Measurements from ENCODE around the gene DVL1.
A peak's percentile ranks its signal among the peaks of the same experiment; 100 is the strongest.
"Not testable (repeated sequence)": the region's sequence is repeated elsewhere in the genome, so short reads cannot be mapped to it uniquely, and the experiment has no call there.

DVL1 gene

GRCh38 chr1:1380860-1381259, 31.6 kb upstream of the DVL1 start:
- H3K36me3 Mint-ChIP-seq = peaks cover 1% of the 10 kb centered on the region
- DNase-seq (ENCODE audit: low spot score in 2 of 2) = no peak
- no peaks in the 10 kb centered on the region for H3K27me3 Mint-ChIP-seq
- H3K9me3 Mint-ChIP-seq = no peaks in the 10 kb centered on the region
- no peak overlapping the region for H3K27ac Mint-ChIP-seq
- ATAC-seq (ENCODE audit: low read depth) = no peak
- H3K4me1 Mint-ChIP-seq = peaks cover 13% of the 10 kb centered on the region
- no peak overlapping the region for H3K4me3 Mint-ChIP-seq

GRCh38 chr1:1377540-1378205, 28.5 kb upstream of the DVL1 start:
- DNase-seq (ENCODE audit: low spot score in 2 of 2) (no peak), ATAC-seq (ENCODE audit: low read depth) (no peak)
- Mint-ChIP-seq H3K4me3 (no peak overlapping the region), H3K36me3 (peaks cover 1% of the 10 kb centered on the region), H3K27me3 (no peaks in the 10 kb centered on the region), H3K27ac (no peak overlapping the region), H3K4me1 (peaks cover 14% of the 10 kb centered on the region), H3K9me3 (no peaks in the 10 kb centered on the region)

DNA sequence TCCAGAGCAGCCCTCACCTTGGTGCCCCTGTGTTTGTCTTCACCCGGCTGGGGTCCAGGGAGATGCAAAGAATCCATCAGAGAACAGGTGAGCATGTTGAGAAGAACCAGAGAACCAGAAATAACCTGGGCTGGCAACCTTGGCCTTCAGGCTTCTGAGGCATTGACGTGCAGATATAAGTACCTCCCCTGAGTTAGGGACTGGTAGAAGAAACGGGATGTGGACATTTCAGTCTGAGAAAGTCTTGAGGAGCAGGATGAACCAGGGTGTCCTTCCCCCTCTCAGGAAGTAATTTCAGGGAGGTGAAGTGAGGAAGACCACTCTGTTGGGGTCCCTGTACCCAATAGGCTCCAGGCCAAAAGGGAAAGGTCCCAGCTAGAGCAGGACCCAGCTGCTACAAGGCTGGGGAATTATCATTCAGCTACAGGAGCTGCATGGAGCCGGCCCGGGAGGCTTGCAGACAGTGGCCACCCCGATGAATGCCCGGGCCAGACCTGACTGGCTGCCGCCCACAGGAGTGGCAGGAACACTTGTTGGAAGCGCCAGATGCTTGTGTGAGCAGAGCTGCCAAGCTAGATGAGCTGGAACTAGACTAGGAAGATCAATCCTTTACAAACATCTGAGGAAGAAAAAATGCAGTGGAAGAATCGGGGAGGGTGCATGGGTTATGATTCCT, 27.5 kb upstream of the DVL1 start:
- Mint-ChIP-seq H3K4me3 (no peak overlapping the region), H3K27ac (no peak overlapping the region), H3K27me3 (no peaks in the 10 kb centered on the region), H3K4me1 (peaks cover 6% of the 10 kb centered on the region), H3K36me3 (no peaks in the 10 kb centered on the region), H3K9me3 (no peaks in the 10 kb centered on the region)
- DNase-seq (ENCODE audit: low spot score in 2 of 2) = no peak
- no peak for ATAC-seq (ENCODE audit: low read depth)

GRCh38 chr1:1374929-1375662, 25.9 kb upstream of the DVL1 start, which contains the start of gene AURKAIP1:
Gene AURKAIP1 (minus strand): TSS chr1:1375207. CDS start chr1:1374756, 451 bp downstream.
- Mint-ChIP-seq H3K4me1 (peaks cover 5% of the 10 kb centered on the region), H3K36me3 (no peaks in the 10 kb centered on the region), H3K9me3 (no peaks in the 10 kb centered on the region), H3K27me3 (no peaks in the 10 kb centered on the region), H3K4me3 (peak within 1 kb of the TSS; percentile 83), H3K27ac (peak within 1 kb of the TSS; percentile 85)
- DNase-seq (ENCODE audit: low spot score in 2 of 2) (peak; percentile 87 to 96), ATAC-seq (ENCODE audit: low read depth) (peak; percentile 84)

DNA sequence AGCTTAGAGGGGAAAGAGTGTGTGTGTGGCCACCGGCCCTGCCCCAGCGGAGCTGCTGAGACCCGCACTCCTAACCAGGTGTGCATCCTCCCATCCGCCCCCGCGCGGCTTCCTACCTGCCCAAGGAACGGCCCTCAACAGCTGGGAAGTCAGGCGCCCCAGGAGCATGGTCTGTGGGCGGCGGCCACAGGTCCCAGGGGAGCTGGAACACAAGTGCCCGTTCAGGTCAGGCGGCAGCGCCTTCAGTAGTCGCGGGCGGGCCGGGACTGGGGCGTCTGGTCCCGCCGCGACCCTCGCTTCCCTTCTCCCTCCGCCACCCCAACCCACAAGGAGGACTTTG, 25.3 kb upstream of the DVL1 start:
- no peaks in the 10 kb centered on the region for H3K27me3 Mint-ChIP-seq
- ATAC-seq (ENCODE audit: low read depth) (no peak), DNase-seq (ENCODE audit: low spot score in 2 of 2) (peak in 1 of 2 donors; percentile 43)
- no peaks in the 10 kb centered on the region for H3K36me3 Mint-ChIP-seq
- no peaks in the 10 kb centered on the region for H3K9me3 Mint-ChIP-seq
- peaks cover 5% of the 10 kb centered on the region for H3K4me1 Mint-ChIP-seq
- peak overlapping the region; percentile 83 for H3K4me3 Mint-ChIP-seq
- peak overlapping the region; percentile 85 for H3K27ac Mint-ChIP-seq

- peak overlapping the region; percentile 83 for H3K4me3 Mint-ChIP-seq
- ATAC-seq (ENCODE audit: low read depth) (no peak), DNase-seq (ENCODE audit: low spot score in 2 of 2) (peak in 1 of 2 donors; percentile 27)
- H3K9me3 Mint-ChIP-seq = no peaks in the 10 kb centered on the region
- peaks cover 5% of the 10 kb centered on the region for H3K4me1 Mint-ChIP-seq
- H3K27me3 Mint-ChIP-seq = no peaks in the 10 kb centered on the region
- H3K27ac Mint-ChIP-seq = no peak overlapping the region
- no peaks in the 10 kb centered on the region for H3K36me3 Mint-ChIP-seq
Observed at GRCh38 chr1:1373815-1374588, 24.8 kb upstream of the DVL1 start.

DNA sequence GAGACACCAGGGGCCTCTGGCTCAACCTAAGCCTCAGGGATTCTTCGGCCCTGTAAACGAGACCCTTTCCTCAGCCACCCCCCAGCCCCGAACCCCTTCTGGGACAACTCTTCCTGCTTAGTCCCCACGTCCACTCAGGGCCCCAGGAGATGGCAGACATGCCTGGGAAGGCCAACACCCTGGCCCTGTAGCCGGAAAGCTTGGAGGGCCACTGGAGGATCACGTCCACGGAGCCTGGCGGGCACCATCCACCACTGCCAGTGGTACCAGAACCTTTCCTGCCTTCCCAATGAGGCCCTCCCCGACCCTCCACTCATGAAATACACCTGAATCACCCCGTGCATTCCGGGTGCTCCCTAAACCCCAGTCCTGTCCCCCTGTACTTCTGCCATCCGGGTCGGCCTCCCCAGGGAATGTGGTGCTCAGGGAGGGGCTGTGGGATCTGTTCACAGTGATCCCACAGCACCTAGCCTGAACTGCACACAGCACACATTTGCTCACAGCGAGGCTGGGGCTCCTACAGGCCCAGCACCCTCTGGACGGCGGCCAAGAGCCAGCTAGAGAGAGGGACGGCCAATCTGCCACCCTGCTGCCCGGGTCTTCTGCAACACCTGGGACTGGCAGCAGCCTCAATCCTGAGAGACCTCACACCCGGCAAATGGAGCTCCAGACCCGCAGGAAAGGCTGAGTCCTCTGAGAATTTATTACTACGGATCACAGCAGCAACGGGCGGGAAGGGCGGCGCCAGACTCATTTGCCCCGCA, 24.0 kb upstream of the DVL1 start:
- Mint-ChIP-seq H3K9me3 (no peaks in the 10 kb centered on the region), H3K27me3 (no peaks in the 10 kb centered on the region)
- no peak for ATAC-seq (ENCODE audit: low read depth)

GRCh38 chr1:1371746-1372711, 22.8 kb upstream of the DVL1 start:
- H3K27ac Mint-ChIP-seq = no peak overlapping the region

More for the DNA sequence above, 24.0 kb upstream of the DVL1 start:
- Mint-ChIP-seq H3K4me3 (no peak overlapping the region), H3K36me3 (no peaks in the 10 kb centered on the region), H3K4me1 (peaks cover 5% of the 10 kb centered on the region), H3K27ac (no peak overlapping the region)
- no peak for DNase-seq (ENCODE audit: low spot score in 2 of 2)

GRCh38 chr1:1371364-1371745, 22.1 kb upstream of the DVL1 start:
- ATAC-seq (ENCODE audit: low read depth) = no peak
- no peaks in the 10 kb centered on the region for H3K36me3 Mint-ChIP-seq
- H3K4me1 Mint-ChIP-seq = peaks cover 4% of the 10 kb centered on the region
- H3K4me3 Mint-ChIP-seq = no peak overlapping the region
- H3K27me3 Mint-ChIP-seq = no peaks in the 10 kb centered on the region
- no peak for DNase-seq (ENCODE audit: low spot score in 2 of 2)
- no peak overlapping the region for H3K27ac Mint-ChIP-seq
- H3K9me3 Mint-ChIP-seq = no peaks in the 10 kb centered on the region

More at GRCh38 chr1:1371746-1372711, 22.8 kb upstream of the DVL1 start:
- no peaks in the 10 kb centered on the region for H3K27me3 Mint-ChIP-seq
- DNase-seq (ENCODE audit: low spot score in 2 of 2) = peak; percentile 82 to 92
- ATAC-seq (ENCODE audit: low read depth) = peak; percentile 25
- H3K9me3 Mint-ChIP-seq = no peaks in the 10 kb centered on the region
- peaks cover 5% of the 10 kb centered on the region for H3K4me1 Mint-ChIP-seq
- H3K4me3 Mint-ChIP-seq = peak overlapping the region; percentile 27
- no peaks in the 10 kb centered on the region for H3K36me3 Mint-ChIP-seq

GRCh38 chr1:1370771-1371300, 21.6 kb upstream of the DVL1 start:
- ATAC-seq (ENCODE audit: low read depth) (no peak), DNase-seq (ENCODE audit: low spot score in 2 of 2) (no peak)
- H3K4me1 Mint-ChIP-seq = peaks cover 4% of the 10 kb centered on the region
- no peak overlapping the region for H3K4me3 Mint-ChIP-seq
- H3K27ac Mint-ChIP-seq = no peak overlapping the region
- H3K27me3 Mint-ChIP-seq = no peaks in the 10 kb centered on the region
- H3K36me3 Mint-ChIP-seq = no peaks in the 10 kb centered on the region
- no peaks in the 10 kb centered on the region for H3K9me3 Mint-ChIP-seq

- not testable (repeated sequence) for H3K4me3 Mint-ChIP-seq; DNase-seq (ENCODE audit: low spot score in 2 of 2); ATAC-seq (ENCODE audit: low read depth); H3K27me3 Mint-ChIP-seq; H3K27ac Mint-ChIP-seq; H3K9me3 Mint-ChIP-seq; H3K36me3 Mint-ChIP-seq; H3K4me1 Mint-ChIP-seq
Observed at GRCh38 chr1:1370094-1370493, 20.9 kb upstream of the DVL1 start.

- ATAC-seq (ENCODE audit: low read depth) = no peak
- Mint-ChIP-seq H3K27ac (no peak overlapping the region), H3K36me3 (no peaks in the 10 kb centered on the region), H3K4me3 (no peak overlapping the region), H3K27me3 (no peaks in the 10 kb centered on the region), H3K9me3 (no peaks in the 10 kb centered on the region), H3K4me1 (peaks cover 2% of the 10 kb centered on the region)
- no peak for DNase-seq (ENCODE audit: low spot score in 2 of 2)
Observed at GRCh38 chr1:1367315-1367714, 18.1 kb upstream of the DVL1 start.

Data from memory B cell (primary cell).